GOT3 (cell line): ENCODE measurements around the gene EPB41.

Source experiments
- DNase-seq: peaks from one replicate; lab custom pipeline; 2025; ENCODE audit warnings: mixed read lengths; lab: John Stamatoyannopoulos, UW

Gene EPB41

DNA sequence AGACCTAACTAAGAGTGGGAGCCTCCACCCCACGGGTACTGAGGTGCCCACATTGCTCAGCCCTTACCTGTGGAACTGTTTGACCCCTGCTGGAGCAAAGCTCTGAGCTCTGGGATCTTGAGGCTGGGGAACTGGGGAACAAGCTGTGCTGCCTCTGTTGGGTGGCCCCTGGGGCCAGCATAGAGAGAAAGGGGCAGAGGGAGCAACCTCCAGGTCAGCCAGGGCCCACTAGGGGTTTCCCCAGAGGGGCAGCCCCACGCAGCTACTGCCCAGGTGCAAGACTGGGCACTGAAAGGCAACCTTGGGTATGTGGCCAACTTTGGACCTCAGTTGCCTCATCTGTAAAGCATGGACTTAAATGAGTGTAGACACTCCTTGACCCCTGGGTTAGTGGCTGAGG lies 23.5 kb upstream of the EPB41 start:
- DNase-seq: no peak

DNA sequence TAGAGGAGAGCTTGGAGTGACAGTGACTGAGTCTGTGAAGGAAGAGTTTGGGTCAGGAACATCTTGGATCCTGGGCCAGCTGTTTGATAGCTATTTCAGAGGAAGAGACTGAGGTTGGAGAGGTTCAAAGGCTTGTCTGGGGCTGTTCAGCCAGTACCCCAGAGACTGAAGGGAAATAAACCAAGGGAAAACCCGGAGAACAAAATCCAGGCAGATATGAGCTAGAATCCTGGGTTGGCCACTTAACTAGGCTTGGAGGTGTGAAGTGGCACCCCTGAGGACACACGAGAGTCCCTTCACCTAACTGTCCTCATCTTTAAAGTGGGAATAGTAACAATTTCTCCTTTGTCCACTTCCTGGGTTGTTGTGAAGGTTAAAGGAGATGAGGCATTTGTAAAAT lies 23.1 kb upstream of the EPB41 start:
- no peak for DNase-seq

DNA sequence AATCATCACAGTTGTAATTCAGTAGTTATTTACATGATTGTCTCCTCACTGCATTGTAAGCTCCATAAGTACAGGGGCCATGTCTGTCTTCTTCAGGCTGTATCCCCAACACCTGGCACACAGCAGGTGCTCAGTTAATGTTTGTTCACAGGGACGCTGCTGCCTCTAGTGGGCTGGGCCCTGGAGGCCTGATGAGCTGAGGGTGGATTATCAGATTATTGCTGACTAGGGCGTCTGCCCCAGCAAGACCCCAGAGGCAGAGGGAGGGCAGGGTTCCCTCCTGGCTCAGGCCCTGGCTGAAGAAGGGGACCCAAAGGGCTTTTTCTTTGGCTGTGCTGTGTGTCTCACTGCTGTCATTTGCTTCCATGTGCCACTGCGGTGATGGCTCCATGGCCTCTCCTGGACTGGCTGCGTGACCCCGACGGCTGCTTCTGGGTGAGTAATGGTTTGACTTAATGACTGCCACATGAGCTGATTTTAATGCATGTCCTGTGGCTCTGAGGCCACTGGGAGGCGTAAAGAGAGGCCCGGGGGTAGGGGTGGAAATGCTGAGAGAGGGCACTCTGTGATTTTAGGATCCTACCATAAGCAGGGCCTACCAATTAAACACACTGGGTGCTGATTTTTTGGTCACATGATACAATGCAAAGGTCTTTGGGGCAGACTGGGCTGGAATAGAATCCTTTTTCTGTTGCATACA lies 20.8 kb upstream of the EPB41 start:
- DNase-seq: no peak

DNA sequence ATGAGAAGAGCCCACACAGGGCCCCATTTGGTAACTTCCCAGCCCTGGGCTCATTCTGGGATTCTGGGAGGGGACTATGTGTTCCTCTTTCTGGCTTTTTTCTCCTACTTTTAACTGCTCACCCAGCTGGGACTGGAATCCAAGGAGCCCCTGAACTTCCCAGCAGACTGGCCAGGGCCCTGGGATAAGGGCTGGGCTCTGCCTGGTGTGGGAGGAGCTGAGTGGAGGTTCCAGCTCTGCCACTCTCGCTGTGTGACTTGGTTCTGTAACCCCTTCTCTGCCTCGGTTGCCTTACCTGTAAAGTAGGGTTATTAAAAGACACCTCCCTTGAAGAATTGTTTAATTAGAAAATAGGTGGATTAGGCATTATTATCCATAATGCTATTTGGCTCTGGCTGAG lies 19.6 kb upstream of the EPB41 start:
- no peak for DNase-seq

DNA sequence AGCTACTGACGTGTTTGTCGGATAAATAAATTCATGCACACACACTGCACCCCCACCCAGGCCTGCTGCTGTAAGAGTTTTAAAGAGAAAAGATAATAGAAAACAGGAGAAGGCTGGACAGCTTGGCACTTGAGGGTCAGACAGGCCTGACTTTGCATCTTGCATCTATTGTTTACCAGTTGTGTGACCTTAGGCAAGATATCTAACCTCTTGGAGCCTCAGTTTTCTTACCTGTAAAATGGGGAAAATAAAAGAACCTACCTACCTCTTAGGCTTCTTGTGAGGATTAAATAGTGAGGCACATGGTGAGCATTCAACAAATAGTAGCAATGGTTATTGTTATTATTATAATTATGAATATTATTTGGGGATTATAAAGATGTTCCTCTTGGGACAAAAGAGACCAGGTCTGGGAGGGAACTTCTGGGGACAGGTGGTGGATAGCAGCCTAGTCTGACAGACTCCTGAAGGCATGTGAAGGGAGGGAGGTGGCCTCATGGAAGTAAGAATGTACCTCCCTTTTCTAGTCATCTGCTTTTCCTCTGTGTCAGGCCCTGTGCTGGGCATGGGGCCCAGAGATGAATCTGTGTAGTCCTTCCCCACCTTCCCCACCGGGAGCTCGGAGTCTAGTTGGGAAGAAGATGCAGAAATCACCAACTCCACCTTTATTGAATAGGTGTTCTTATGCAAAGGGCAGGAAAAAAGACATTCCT lies 18.3 kb upstream of the EPB41 start:
- no peak for DNase-seq

DNA sequence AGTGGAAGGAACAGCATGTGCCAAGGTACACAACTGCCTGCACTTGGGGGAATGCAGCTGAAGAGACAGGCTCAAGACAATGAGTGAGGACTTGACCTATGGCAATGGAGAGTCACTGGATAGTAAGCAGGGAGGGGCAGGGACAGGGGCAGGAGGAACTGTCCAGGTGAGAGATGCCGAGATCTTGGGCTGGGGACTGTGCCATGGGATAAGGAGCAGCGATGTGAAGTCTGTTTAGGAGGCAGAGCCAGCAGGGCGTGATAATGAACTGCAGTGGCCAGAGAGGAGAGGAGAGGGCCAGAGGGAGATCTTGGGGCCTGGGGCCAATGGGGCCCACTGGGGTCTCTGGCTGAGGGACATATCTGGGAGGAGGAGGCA lies 17.8 kb upstream of the EPB41 start:
- DNase-seq: no peak

DNA sequence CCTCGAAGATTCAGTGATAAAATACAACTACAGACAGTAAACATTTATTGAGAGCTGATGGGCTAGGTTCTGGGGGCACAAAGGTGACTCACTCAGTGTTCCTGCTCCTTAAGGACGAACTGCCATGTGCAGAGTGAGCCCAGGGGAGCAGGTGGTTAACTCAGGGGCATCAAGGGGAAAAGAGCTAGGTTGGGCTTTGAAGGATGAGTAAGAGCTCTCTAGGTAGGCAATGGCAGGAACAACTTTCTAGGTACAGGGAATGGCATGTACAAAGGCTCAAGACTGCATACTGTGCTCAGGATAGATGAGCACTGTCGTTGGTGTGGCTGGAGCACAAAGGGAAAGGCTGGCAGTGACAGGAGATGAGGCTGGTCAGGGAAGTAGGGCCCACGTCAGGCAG lies 16.6 kb upstream of the EPB41 start:
- DNase-seq: no peak

DNA sequence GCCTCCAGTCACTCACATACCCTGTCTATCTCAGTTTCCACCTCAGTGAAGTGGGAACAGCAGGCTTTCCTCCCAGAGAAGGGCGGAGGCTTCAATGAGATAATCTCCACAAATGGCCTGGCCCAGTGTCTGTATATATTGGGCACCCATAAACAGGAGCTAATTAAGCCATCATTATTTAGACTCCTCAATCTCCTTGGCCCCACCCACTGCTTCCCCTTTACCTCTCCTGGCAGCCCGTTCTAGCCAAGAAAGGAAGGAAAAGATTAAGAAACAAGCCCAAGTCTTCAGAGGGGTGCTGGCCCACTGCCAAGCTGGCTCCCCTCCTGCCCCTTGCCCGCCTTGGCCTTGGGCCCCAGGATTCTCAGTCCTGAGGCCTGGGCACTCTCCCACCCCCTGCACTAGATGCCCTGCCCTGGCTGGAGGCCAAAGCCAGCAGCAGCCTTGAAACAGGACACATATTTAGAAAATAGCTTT lies 15.9 kb upstream of the EPB41 start:
- DNase-seq: no peak

DNA sequence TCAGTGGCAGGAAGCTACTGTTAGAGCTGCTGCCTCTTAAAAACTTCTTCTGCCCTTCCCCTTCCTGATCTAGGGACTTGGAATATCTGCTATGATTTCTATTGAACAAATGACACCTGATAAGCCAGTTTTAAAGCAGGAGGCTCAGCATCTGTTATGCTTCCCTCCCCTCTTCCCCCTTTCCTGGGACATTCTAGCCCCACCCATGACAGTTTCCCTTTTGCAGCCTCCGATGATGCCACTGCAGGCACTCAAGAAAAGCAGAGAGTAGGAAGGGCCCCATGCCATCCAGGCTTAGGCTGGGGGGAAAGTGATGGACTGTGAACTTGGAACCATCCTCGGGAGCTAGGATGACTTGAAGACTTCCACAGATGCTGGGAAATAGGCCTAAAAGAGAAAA lies 15.1 kb upstream of the EPB41 start:
- DNase-seq: no peak

DNA sequence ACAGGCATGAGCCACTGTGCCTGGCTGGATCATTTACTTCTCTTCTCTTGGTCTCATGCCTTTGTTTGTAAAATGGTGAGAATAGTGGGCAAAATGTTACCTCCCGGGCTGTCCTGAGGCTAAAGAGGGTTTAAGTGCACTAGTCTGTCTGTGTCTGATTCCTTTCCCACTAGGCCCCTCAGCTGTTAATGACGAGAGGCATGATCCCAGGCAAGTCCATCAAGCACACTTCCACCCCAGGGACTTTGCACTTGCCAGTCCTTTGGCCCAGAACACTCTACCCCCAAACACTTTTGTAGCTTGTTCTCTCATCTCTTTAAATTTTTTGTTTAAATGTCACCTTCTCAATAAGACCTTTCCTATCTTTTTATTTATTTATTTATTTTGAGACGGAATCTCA lies 13.8 kb upstream of the EPB41 start:
- no peak for DNase-seq

DNA sequence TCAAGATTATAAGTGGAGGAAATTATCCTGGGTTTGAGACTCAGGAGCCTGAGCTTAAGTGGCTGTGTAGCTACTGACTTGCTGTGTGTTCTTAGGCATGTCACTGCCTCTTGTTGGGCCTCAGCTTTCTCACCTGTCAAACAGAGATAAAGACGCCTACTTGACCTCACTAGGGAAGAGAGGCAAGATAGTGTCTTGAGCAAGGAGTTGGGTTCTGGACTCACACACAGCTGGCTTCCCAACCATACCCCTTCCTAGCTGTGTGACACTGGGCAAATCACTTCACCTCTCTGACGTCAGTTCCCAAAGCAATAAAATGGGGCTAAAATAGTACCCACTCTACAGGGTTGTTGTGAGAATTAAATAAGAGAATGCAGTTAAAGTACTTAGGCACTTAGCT lies 11.6 kb upstream of the EPB41 start:
- DNase-seq: no peak

DNA sequence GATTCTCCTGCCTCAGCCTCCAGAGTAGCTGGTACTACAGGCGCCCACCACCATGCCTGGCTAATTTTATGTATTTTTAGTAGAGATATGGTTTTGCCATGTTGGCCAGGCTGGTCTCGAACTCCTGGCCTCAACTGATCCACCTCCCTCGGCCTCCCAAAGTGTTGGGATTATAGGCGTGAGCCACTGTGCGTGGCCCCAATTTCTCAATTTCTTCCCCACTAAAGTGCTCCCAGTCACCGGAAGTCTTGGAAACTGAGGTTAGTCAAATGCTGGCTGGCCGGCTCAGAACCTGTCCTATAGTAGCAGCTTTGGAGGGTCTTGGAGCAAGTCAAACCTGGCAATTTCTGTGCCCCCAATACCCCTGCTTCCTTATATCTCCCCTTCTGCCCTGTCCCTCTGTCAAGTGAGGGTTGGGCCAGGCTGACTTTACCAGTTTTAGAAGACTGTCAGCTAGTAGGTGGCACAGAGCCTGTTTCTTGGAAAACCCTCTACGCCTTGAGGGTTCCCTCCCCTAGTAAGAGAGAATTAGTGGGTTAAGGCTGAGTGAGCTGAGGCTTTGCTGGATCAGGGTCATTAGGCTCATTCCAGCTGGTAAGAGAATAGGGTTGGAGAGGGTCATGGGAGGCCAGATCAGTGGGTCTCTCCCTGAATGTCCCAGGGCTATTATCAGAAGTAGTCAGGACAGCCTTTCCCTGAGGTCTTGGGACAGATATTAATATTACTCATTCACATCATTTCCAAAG lies 8.3 kb upstream of the EPB41 start:
- DNase-seq: no peak

DNA sequence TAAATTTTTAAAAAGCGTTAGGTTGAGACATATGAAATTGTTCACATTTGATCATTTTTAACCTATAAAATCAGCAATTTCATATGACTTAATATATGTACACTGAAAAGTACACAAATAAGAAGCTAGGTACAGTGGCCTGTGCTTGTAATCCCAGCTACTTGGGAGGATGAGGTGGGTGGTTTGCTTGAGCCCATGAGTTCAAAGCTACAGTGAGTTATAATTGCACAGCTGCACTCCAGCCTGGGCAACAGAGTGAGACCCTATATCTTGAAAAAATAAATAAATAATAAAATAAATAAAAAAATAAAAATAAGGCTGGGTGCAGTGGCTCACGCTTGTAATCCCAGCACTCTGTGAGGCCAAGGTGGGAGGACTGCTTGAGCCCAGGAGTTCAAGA lies 5.2 kb upstream of the EPB41 start:
- DNase-seq: no peak

DNA sequence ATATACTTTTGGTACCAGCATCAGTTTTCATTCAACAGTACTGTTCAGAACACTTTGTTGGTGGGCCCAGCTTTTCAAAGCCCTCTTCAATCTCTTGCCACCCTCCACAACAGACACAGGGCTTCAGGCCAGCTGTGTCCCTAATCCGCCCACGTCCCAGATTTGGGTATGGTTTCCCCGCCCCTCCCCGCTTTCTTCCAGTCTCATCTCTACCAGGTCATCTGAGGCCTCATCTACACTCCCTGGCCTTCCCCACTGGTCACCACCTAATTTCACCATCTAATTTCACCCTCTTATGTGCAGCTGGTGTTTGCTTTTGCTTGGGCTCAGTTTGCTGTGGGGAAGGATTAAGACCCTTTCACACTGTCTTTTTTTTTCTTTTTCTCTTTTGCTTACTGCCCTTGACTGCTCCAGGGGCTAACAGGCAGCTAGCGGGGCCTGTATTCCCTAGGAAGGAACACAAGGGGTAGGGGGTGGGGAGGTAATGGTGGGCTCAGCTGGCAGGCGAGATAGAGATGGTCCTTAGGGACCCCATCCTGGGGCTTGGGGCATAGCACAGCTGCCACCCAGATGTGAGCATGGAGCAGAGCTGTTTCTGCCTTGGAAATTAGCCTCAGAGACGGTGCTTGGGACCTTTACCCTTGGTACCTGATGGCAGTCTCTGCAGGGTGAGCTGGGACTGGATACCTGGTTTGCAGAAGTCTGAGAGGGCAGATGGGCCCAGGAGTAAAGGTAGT lies 3.8 kb upstream of the EPB41 start:
- DNase-seq: no peak

DNA sequence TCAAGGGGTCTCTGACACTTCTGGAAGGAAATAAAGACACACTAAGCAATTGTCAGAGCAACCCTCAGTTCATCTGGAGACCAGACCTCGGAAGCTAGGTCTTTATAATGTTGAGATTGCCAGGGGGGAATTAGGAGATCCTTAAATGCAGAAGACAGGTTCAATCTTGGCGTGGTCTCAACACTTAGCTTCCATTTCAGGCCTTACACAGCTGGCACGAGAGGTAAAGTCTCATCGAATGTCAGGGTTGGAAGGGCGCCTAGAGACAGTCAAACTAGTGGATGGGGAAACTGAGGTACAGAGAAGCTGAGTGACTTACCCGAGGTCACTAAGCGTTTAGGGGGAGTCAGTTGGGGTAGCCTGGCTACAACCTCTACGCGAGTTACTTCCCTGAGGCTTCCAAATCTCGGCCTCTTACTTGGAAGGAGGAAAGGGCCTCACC lies 562 bp upstream of the EPB41 start:
- DNase-seq: no peak

DNA sequence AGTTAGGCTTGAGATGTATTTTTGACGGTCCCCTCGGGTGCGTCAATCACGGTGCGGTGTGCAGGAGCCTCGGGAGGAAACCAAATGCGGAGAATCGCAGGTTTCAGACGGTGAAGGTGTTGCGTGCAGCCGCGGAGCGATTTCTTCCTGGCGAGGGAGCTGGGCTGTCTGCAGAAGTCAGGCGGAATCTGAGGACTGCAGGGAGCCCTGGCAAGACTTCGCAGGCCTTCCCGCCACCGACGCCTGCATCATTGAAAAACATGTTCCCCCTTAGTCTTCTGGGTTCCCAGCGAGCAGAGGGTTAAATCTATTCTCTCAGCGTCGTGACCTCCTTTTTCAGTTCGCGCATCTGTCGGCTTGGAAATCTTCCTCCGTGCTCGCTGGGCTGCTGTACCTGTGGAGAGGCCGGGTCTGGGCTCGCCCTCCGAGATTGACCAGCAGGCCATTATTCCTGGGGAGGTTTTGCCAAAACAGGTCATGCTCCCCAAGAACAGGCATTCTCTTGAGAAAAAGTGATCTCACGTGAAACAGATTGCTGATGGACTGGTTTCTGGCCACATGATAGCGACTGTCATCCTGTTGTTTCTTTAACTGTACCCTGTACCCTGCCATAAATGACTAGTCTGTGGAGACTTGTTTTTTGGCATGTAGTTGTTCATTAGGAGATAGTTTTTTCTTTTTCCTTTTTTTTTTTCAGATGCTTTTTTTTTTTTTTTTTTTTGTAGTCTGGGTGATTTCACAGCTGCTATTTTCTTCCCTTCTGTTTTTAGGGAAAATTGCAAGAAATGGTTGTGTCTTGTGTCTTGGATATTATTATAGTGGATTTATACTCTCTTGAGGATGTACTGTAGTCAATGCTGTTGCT lies 894 bp downstream of the EPB41 start:
- no peak for DNase-seq

DNA sequence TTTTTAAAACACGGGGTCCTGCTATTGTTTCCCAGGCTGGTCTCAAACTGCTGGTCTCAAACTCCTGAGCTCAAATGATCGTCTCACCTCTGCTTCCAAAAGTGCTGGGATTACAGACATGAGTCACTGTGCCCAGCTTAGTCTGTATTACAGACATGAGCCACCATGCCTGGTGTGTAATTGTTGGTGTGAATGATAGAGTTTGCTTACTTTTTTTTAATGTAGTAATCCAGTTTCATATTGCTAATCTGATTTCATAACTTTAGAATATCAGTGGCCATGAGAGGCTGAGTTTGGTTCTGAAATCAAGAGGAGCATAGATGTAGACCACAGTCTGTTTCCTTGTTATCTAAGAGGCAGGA lies 3.4 kb downstream of the EPB41 start:
- no peak for DNase-seq

DNA sequence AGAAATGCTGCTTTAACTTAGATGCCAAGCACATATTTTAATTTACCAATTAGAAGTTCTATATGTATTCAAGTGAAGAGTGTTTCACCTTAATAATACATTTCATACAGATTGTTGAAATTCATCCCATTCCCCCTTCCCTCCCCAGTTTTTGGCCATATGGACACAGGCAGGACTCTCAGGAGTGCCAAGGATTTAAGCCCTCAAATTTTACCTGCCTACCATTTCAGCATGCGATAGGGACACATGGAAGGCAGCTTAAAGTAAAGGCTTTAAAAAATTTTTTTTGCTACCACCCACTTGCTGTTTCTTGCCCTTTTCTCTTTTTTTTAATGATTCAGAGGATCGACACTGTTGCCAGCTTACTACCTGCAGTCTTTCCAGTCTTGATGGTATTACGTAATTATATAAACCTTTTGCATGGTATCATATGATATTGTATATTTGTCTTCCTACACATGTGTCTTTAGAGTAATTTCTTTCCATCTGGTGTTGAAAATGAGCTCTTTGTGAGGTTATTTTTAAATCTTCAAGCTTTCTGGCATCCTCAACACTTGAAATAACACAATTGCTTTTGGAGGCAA lies 7.0 kb downstream of the EPB41 start:
- no peak for DNase-seq

DNA sequence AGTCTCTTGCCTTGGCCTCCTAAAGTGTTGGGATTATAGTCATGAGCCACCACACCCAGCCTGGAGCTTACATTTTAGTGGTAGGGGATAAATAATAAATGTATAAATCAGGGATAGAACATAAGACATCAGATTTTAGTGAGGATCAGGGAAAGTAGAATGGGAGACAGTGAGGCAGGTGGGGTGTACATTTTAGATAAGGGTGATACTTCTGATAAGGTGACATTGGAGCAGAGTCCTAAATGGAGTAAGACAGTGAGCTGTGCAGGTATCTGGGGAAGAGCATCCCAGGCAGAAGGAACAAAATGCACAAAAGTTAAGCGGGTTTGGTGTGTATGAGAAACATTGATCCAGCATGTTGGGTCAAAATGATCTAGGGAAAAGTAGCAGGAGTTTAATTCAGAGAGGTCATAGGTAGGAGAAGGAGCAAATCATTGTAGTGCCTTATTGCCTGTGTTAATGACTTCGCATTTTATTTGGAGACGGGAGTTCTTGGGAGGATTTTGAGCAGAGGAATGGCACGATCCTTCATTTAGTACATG lies 11.1 kb downstream of the EPB41 start:
- no peak for DNase-seq

DNA sequence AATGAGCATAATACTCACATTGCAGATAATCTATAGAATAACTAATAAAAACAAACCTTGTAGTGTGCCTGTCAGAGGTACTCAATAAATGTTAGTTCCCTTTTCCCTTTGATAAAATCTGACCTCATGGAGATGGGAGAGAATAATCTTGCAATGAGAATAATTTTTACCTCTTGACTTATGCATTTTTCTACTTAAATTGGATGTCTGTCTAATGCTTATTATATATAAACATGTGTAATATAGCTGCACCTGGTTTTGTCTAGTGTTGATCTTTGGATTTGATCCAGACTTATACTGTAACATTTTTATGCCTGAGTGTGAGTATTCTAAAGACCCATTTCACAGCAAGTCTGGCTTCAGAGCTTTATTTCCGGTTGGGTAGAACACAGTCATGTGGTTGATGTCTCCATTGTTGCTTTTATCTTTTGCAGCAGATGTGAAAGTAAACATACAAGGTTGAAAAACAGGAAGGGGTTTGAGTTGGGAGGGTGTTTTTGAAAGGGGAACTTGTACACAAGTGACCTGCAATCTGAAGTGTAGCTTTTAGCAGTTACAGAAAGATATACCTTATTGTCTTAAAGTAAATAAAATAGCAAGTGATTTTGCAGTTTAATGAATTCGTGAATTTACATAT lies 12.4 kb downstream of the EPB41 start:
- DNase-seq: no peak
